WTC11 (cell line): ENCODE measurements around the gene HS1BP3.

Experiments
- CREB1 ChIP-seq: sonication (generic); formaldehyde crosslinking; IDR thresholded peaks from 2 replicates; pipeline ENCODE4 v1.8.0; 2023; ENCODE audit warnings: mild to moderate bottlenecking, missing genetic modification reagents
- FOXK1 ChIP-seq: sonication (generic); formaldehyde crosslinking; IDR thresholded peaks from 2 replicates; pipeline ENCODE4 v1.8.0; 2022; ENCODE audit warnings: mild to moderate bottlenecking, moderate library complexity, missing genetic modification reagents
- IRF2 ChIP-seq: sonication (generic); formaldehyde crosslinking; IDR thresholded peaks from 2 replicates; pipeline ENCODE4 v1.8.0; 2022; ENCODE audit warnings: low read depth, missing genetic modification reagents, borderline replicate concordance
- TF ChIP-seq, protein P1 (sequence below): fragments of 200-600 bp; IDR thresholded peaks from 2 replicates; pipeline ENCODE4 v1.8.0; 2022; ENCODE audit warnings: antibody characterized with exemption
- TF ChIP-seq, protein P2 (sequence below): sonication (generic); formaldehyde crosslinking; IDR thresholded peaks from 2 replicates; pipeline ENCODE4 v1.8.0; 2023; ENCODE audit warnings: missing genetic modification reagents

DNA sequence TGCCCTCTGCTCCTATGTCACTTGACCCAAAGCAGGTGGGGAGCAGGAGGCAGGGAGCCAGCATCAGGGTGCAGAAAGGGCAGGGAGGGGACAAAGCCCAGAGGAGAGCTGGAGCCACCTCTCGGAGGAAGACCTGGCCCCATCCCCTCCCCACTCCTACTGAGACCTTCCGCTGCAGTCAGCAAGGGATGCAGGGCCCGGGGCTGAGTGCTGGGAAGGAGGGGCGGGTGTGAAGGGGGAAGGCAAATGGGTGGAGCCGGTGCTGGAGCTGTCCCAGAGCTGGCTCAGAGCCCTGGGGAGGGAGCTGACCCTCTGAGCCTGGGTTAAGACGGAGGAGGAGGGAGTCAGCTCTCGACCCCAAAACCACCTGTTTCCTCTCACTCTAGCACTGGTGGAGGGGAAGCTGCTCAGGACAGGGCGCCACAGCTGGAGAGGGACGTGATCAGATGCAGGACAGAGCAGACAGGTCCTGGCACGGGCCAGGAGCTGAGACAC lies 33.8 kb downstream of the HS1BP3 start:
- TF ChIP-seq, protein P1, sequence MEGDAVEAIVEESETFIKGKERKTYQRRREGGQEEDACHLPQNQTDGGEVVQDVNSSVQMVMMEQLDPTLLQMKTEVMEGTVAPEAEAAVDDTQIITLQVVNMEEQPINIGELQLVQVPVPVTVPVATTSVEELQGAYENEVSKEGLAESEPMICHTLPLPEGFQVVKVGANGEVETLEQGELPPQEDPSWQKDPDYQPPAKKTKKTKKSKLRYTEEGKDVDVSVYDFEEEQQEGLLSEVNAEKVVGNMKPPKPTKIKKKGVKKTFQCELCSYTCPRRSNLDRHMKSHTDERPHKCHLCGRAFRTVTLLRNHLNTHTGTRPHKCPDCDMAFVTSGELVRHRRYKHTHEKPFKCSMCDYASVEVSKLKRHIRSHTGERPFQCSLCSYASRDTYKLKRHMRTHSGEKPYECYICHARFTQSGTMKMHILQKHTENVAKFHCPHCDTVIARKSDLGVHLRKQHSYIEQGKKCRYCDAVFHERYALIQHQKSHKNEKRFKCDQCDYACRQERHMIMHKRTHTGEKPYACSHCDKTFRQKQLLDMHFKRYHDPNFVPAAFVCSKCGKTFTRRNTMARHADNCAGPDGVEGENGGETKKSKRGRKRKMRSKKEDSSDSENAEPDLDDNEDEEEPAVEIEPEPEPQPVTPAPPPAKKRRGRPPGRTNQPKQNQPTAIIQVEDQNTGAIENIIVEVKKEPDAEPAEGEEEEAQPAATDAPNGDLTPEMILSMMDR, result no peak
- no peak for TF ChIP-seq CREB1 (CRISPR knock-in tag)
- TF ChIP-seq, protein P2, sequence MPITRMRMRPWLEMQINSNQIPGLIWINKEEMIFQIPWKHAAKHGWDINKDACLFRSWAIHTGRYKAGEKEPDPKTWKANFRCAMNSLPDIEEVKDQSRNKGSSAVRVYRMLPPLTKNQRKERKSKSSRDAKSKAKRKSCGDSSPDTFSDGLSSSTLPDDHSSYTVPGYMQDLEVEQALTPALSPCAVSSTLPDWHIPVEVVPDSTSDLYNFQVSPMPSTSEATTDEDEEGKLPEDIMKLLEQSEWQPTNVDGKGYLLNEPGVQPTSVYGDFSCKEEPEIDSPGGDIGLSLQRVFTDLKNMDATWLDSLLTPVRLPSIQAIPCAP (CRISPR knock-in tag), result no peak
- TF ChIP-seq IRF2 (CRISPR knock-in tag), result no peak
- no peak for TF ChIP-seq FOXK1 (CRISPR knock-in tag)
